SK-N-MC (cell line): ENCODE measurements around the gene RPP14.
A peak's percentile ranks its signal among the peaks of the same experiment; 100 is the strongest.
"Not testable (repeated sequence)": the region's sequence is repeated elsewhere in the genome, so short reads cannot be mapped to it uniquely, and the experiment has no call there.

Experiments used
- DNase-seq: peaks from one replicate; pipeline ENCODE4 v3.0.0-alpha.2; 2011; ENCODE audit warnings: low read depth, low spot score
- H3K27ac ChIP-seq: fragments of 200-600 bp; sonication (generic); 2 replicates; pipeline ENCODE4 v1.5.1; 2016; ENCODE audit warnings: mixed run types
- H3K36me3 ChIP-seq: fragments of 200-600 bp; sonication (generic); 2 replicates; pipeline ENCODE4 v1.6.1; 2017; ENCODE audit warnings: antibody characterized with exemption, low read length, mixed read lengths; ENCODE audit not compliant: insufficient read depth
- H3K4me3 ChIP-seq: fragments of 200-600 bp; sonication (generic); 2 replicates; pipeline ENCODE4 v1.5.1; 2016
- H3K9ac ChIP-seq: fragments of 200-600 bp; sonication (generic); 2 replicates; pipeline ENCODE4 v1.8.0; 2017; ENCODE audit warnings: mixed run types, mixed read lengths; ENCODE audit not compliant: insufficient read length
- H3K9me3 ChIP-seq: fragments of 200-600 bp; sonication (generic); 2 replicates; pipeline ENCODE4 v1.6.1; 2017; ENCODE audit warnings: low read depth, mild to moderate bottlenecking, antibody characterized with exemption, low read length, moderate library complexity, mixed read lengths
- EZH2 ChIP-seq: fragments of 200-600 bp; sonication (generic); IDR thresholded peaks from one replicate; pipeline ENCODE4 v1.6.1; 2017; ENCODE audit warnings: antibody characterized with exemption
- FOXP2 ChIP-seq: optimal IDR thresholded peaks from 2 replicates; pipeline ENCODE3; 2011; ENCODE audit warnings: mild to moderate bottlenecking, moderate library complexity; ENCODE audit not compliant: insufficient read depth; ENCODE audit errors: extremely low read length, control extremely low read depth
- POLR2AphosphoS5 ChIP-seq: IDR thresholded peaks from 2 replicates; pipeline ENCODE4 v1.6.1; 2012; ENCODE audit warnings: mild to moderate bottlenecking, low read depth, low read length, borderline replicate concordance

The RPP14 gene

GRCh38 chr3:58269356-58269755 is 36.7 kb upstream of the RPP14 start:
- TF ChIP-seq FOXP2 (no peak), POLR2AphosphoS5 (no peak), EZH2 (no peak)
- DNase-seq = no peak
- no peaks in the 10 kb centered on the region for H3K9me3 ChIP-seq
- peaks cover 92% of the 10 kb centered on the region for H3K36me3 ChIP-seq
- no peak overlapping the region for H3K9ac ChIP-seq
- peak overlapping the region; percentile 25; the same call in 1 of the 2 replicates for H3K27ac ChIP-seq
- H3K4me3 ChIP-seq = no peak overlapping the region

GRCh38 chr3:58270485-58270884 is 35.6 kb upstream of the RPP14 start:
- TF ChIP-seq POLR2AphosphoS5 = no peak
- no peak for TF ChIP-seq FOXP2
- no peak for TF ChIP-seq EZH2
- no peak for DNase-seq
- H3K27ac ChIP-seq = peak overlapping the region; percentile 54; the same call in 1 of the 2 replicates
- peaks cover 95% of the 10 kb centered on the region for H3K36me3 ChIP-seq
- no peak overlapping the region for H3K4me3 ChIP-seq
- no peaks in the 10 kb centered on the region for H3K9me3 ChIP-seq
- no peak overlapping the region for H3K9ac ChIP-seq

GRCh38 chr3:58271901-58272501 is 34.0 kb upstream of the RPP14 start:
- TF ChIP-seq EZH2 = no peak
- TF ChIP-seq FOXP2 = no peak
- no peak for TF ChIP-seq POLR2AphosphoS5
- H3K9me3 ChIP-seq = no peaks in the 10 kb centered on the region
- no peak overlapping the region for H3K9ac ChIP-seq
- no peak overlapping the region for H3K27ac ChIP-seq
- H3K36me3 ChIP-seq = peaks cover 84% of the 10 kb centered on the region
- no peak overlapping the region for H3K4me3 ChIP-seq
- DNase-seq = no peak

DNA sequence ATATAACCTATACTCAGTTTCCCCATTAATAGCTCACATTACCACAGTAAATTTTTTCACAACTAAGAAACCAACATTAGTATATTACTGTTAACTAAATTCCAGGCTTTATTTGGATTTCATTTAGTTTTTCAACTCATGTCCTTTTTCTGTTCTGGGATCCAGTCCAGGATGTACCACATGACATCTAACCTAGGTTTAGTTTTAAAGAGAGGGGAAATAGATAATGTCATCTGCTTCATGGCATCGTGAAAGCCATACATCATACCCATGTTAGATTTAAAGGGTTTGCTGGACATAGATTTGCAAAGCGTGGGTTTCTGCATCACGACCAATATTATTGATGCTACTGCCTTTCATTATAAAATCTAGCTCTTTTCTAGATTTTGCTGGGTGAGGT is 33.2 kb upstream of the RPP14 start:
- no peak for DNase-seq
- no peak overlapping the region for H3K4me3 ChIP-seq
- H3K36me3 ChIP-seq = peaks cover 77% of the 10 kb centered on the region
- no peak overlapping the region for H3K27ac ChIP-seq
- H3K9ac ChIP-seq = no peak overlapping the region
- TF ChIP-seq POLR2AphosphoS5 (no peak), EZH2 (no peak), FOXP2 (no peak)
- no peaks in the 10 kb centered on the region for H3K9me3 ChIP-seq

- H3K36me3 ChIP-seq = peaks cover 72% of the 10 kb centered on the region
- not testable (repeated sequence) for H3K9ac ChIP-seq, H3K9me3 ChIP-seq, H3K4me3 ChIP-seq, DNase-seq, H3K27ac ChIP-seq
Measured at GRCh38 chr3:58273362-58273761, 32.7 kb upstream of the RPP14 start.

DNA sequence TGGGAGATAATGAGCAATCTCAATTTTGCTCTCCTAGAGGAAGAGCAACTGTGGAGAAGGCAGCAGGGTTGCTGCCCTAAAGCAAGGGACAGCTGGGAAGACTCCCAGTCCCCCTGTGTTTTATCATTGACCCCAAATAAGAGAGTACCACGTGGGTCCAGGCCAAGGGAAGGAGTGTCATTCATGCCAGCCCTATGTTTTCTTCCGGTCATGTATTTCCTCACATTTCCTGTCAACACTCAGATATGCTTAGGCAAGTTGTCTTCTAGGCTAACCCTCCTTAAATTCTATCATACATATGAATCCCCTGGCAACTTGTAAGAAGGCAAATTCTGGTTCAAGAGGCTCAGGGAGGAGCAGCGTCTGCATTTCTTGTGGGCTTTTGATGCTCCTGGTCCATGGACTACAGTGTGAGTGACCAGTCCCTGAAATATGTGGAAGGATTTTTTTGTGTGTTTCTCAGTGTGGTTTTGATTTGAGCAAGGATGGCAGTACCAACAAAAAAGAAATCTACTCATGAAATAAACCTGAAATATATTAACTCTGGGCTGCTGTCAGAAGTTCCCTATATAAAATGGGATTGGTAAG is 31.9 kb upstream of the RPP14 start:
- H3K36me3 ChIP-seq = peaks cover 64% of the 10 kb centered on the region
- no peak for DNase-seq
- H3K9ac ChIP-seq = no peak overlapping the region
- no peaks in the 10 kb centered on the region for H3K9me3 ChIP-seq
- H3K4me3 ChIP-seq = no peak overlapping the region
- no peak for TF ChIP-seq FOXP2
- no peak for TF ChIP-seq POLR2AphosphoS5
- no peak for TF ChIP-seq EZH2
- no peak overlapping the region for H3K27ac ChIP-seq

GRCh38 chr3:58281069-58281468 is 25.0 kb upstream of the RPP14 start:
- TF ChIP-seq POLR2AphosphoS5 (no peak), EZH2 (no peak), FOXP2 (no peak)
- Histone ChIP-seq H3K4me3 (no peak overlapping the region), H3K9ac (no peak overlapping the region), H3K9me3 (no peaks in the 10 kb centered on the region), H3K36me3 (peaks cover 43% of the 10 kb centered on the region), H3K27ac (no peak overlapping the region)
- no peak for DNase-seq

- peaks cover 67% of the 10 kb centered on the region for H3K36me3 ChIP-seq
- H3K4me3 ChIP-seq = no peak overlapping the region
- DNase-seq = no peak
- H3K9ac ChIP-seq = no peak overlapping the region
- H3K27ac ChIP-seq = no peak overlapping the region
- no peaks in the 10 kb centered on the region for H3K9me3 ChIP-seq
- TF ChIP-seq POLR2AphosphoS5 (no peak), FOXP2 (no peak)
Measured at GRCh38 chr3:58285334-58285733, 20.7 kb upstream of the RPP14 start.

DNA sequence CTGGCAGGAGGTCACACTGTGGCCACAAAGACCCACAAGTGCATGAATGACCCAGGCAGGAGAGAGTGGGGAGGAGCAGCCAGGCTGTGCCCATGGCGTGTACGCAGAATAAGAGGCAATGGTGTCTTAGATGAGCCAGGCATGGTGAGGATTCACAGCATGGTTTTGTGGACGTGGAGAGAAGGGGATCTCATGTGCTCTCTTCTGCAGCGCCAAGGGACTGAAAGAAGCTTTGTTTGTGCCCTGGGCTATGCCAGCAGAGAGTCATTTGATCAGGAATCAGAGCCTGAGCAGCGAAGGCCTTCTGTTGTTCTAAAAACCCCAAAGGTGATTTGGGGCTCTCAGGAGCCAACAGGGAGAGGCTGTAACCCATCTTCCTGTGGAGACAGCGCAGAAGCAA is 18.7 kb upstream of the RPP14 start:
- Histone ChIP-seq H3K9ac (no peak overlapping the region), H3K9me3 (no peaks in the 10 kb centered on the region), H3K36me3 (peaks cover 59% of the 10 kb centered on the region), H3K4me3 (no peak overlapping the region), H3K27ac (peak overlapping the region; percentile 57; the same call in 1 of the 2 replicates)
- TF ChIP-seq EZH2 (no peak), POLR2AphosphoS5 (no peak), FOXP2 (no peak)
- DNase-seq = no peak
